K562 (cell line): ENCODE data around the gene TMEM200B. TPM values are rescaled to one million over a fixed set of nuclear protein-coding genes. Genes with fewer than 3 reads are reported as not detected.

ENCODE experiments used
- CBX2 ChIP-seq: fragments of 200-600 bp; sonication (generic); IDR thresholded peaks from one replicate; pipeline ENCODE4 v1.6.1; 2012; ENCODE audit warnings: mild to moderate bottlenecking, low read length, inconsistent platforms; ENCODE audit not compliant: insufficient read depth, poor library complexity, severe bottlenecking
- DMBX1 ChIP-seq: fragments of 250-450 bp; sonication (Bioruptor Pico); IDR thresholded peaks from 2 replicates; pipeline ENCODE4 v1.8.0; 2022; ENCODE audit warnings: inconsistent platforms, mild to moderate bottlenecking, moderate library complexity, borderline replicate concordance
- EP400 ChIP-seq: fragments of 450-650 bp; IDR thresholded peaks from 2 replicates; pipeline ENCODE4 v1.6.1; 2017; ENCODE audit warnings: antibody characterized with exemption, mild to moderate bottlenecking, moderate library complexity
- ERF ChIP-seq: fragments of 450-650 bp; formaldehyde crosslinking; IDR thresholded peaks from 2 replicates; pipeline ENCODE4 v1.4.0; 2020; ENCODE audit warnings: mild to moderate bottlenecking, mixed read lengths
- IFI16 ChIP-seq: fragments of 250-450 bp; sonication (Bioruptor Pico); IDR thresholded peaks from 2 replicates; pipeline ENCODE4 v2.1.2; 2022; ENCODE audit warnings: mild to moderate bottlenecking, inconsistent platforms
- RBM15 ChIP-seq: fragments of 200-400 bp; formaldehyde crosslinking; IDR thresholded peaks from 2 replicates; pipeline ENCODE4 v1.6.1; 2018; ENCODE audit warnings: mild to moderate bottlenecking, low read length, moderate library complexity; ENCODE audit not compliant: insufficient read depth
- SRSF3 ChIP-seq: fragments of 200-400 bp; formaldehyde crosslinking; IDR thresholded peaks from 2 replicates; pipeline ENCODE4 v1.6.1; 2016; ENCODE audit warnings: mild to moderate bottlenecking, low read length, moderate library complexity; ENCODE audit not compliant: insufficient read depth
- TAF1 ChIP-seq: IDR thresholded peaks from 2 replicates; pipeline ENCODE4 v1.6.1; 2011; ENCODE audit warnings: mild to moderate bottlenecking, low read length, moderate library complexity; ENCODE audit not compliant: insufficient read depth, control insufficient read depth, severe bottlenecking; ENCODE audit errors: extremely low read depth
- TCFL5 ChIP-seq: fragments of 250-450 bp; sonication (Bioruptor Pico); conservative IDR thresholded peaks from 2 replicates; pipeline ENCODE4 v1.6.1; 2021; ENCODE audit warnings: mild to moderate bottlenecking, moderate library complexity, matching md5 sums
- TOE1 ChIP-seq, 2 experiments: fragments of 450-650 bp in 1 of 2; sonication (generic) in 1 of 2; formaldehyde crosslinking in 1 of 2; IDR thresholded peaks; 2 replicates each; pipeline versions ENCODE4 v1.7.1 to v1.8.0; 2016 to 2022; ENCODE audit warnings: borderline replicate concordance in 2 of 2, mild to moderate bottlenecking in 2 of 2, antibody characterized with exemption in 1 of 2, inconsistent platforms in 1 of 2, low read depth in 1 of 2, missing genetic modification reagents in 1 of 2, moderate library complexity in 1 of 2
- TRIM28 ChIP-seq: fragments of 450-650 bp; IDR thresholded peaks from 2 replicates; pipeline ENCODE4 v1.6.1; 2017
- U2AF2 ChIP-seq: fragments of 200-400 bp; formaldehyde crosslinking; optimal IDR thresholded peaks from 2 replicates; pipeline ENCODE3; 2017; ENCODE audit warnings: low read depth, mild to moderate bottlenecking, low read length
- ZNF134 ChIP-seq: fragments of 250-450 bp; sonication (Bioruptor Pico); conservative IDR thresholded peaks from 2 replicates; pipeline ENCODE4 v1.4.0; 2020
- ZNF232 ChIP-seq: sonication (generic); formaldehyde crosslinking; IDR thresholded peaks from 2 replicates; pipeline ENCODE4 v1.8.0; 2022; ENCODE audit warnings: mild to moderate bottlenecking, missing genetic modification reagents
- ZNF589 ChIP-seq: fragments of 200-800 bp; sonication (Bioruptor generic); IDR thresholded peaks from 2 replicates; pipeline ENCODE4 v1.6.1; 2016; ENCODE audit warnings: low read depth, missing genetic modification characterization, missing compliant biosample characterization
- polyA plus RNA-seq, 8 experiments: library from polyadenylated mRNA; depleted of rRNA in 4 of 8; stranded (reverse) in 5 of 8; unstranded in 3 of 8; fragments of >200 nt; fragmentation: Nextera tagmentation in 2 of 8; fragmentation: Illumina TruSeq in 1 of 8; extraction: Ambion mirVana in 2 of 8; extraction: Trizol in 1 of 8; gene quantifications; 2 replicates each; pipeline versions ENCODE4 v1.2.1 to v1.2.3, GENCODE V29; 2011 to 2014; ENCODE audit warnings: inconsistent platforms in 1 of 8, missing spikeins in 1 of 8
- total RNA-seq, 7 experiments: library from RNA; depleted of rRNA in 6 of 7; stranded (reverse); fragments of >200 nt in 6 of 7; fragmentation: Illumina TruSeq in 2 of 7; extraction: Trizol in 2 of 7; gene quantifications; 2 replicates each; pipeline versions ENCODE4 v1.2.1 to v1.2.3, GENCODE V29; 2011 to 2021; ENCODE audit warnings: low replicate concordance in 1 of 7
- TF ChIP-seq, protein P1 (sequence below): fragments of 250-450 bp; sonication (Bioruptor Pico); IDR thresholded peaks from 2 replicates; pipeline ENCODE4 v1.4.0; 2020
- TF ChIP-seq, protein P2 (sequence below): fragments of 250-450 bp; sonication (Bioruptor Pico); IDR thresholded peaks from 2 replicates; pipeline ENCODE4 v1.8.0; 2021; ENCODE audit warnings: moderate library complexity, mild to moderate bottlenecking, inconsistent platforms
- TF ChIP-seq, protein P3 (sequence below): sonication (generic); formaldehyde crosslinking; IDR thresholded peaks from 2 replicates; pipeline ENCODE4 v1.9.0; 2022; ENCODE audit warnings: mild to moderate bottlenecking, missing genetic modification reagents
- TF ChIP-seq, protein P4 (sequence below), 2 experiments: IDR thresholded peaks; 2 replicates each; pipeline ENCODE4 v1.6.1; 2012; ENCODE audit warnings: improper control_type of control experiment in 2 of 2, low read depth in 2 of 2, low read length in 2 of 2, borderline replicate concordance in 1 of 2

Gene TMEM200B
- total and polyA plus RNA-seq, 9 of the 15 experiments (the other 6 are each of a cell fraction or from before 2014, with no cell fraction given) = 0.04 to 0.35 (median 0.10) TPM; not detected in 1

DNA sequence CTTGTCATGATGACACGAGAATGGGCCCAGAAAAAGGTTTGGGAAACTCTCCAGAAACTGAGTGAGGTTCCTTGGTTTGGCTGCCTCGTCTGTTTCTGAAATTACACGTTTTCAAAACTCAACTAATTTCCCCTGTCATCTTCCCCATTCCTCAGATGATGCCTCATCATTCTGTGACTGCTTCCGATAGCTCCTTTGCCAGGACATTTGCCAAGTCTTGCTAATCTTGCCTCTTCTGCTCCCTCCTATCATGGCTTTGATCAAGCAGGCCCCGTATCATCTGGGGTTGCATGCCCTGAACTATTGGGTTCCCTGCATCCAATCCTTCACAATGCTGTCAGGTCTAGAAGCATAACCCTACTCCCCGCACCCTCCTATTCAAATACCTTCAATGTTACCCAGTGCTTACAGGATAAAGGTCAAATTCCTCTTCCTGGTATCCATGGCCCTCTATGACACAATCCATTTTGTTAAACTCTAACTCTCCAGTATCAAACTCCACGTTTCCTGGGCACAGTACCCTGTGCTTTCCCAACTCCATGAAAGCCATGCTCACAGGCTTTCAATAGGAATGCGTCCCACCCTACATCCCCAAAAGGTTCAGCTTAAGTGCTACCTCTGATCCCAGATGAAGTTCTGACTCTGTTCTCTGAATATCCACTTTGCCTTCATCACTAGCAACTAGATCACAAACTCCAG, 22.2 kb upstream of the TMEM200B start (continued):
- TF ChIP-seq, protein P1, sequence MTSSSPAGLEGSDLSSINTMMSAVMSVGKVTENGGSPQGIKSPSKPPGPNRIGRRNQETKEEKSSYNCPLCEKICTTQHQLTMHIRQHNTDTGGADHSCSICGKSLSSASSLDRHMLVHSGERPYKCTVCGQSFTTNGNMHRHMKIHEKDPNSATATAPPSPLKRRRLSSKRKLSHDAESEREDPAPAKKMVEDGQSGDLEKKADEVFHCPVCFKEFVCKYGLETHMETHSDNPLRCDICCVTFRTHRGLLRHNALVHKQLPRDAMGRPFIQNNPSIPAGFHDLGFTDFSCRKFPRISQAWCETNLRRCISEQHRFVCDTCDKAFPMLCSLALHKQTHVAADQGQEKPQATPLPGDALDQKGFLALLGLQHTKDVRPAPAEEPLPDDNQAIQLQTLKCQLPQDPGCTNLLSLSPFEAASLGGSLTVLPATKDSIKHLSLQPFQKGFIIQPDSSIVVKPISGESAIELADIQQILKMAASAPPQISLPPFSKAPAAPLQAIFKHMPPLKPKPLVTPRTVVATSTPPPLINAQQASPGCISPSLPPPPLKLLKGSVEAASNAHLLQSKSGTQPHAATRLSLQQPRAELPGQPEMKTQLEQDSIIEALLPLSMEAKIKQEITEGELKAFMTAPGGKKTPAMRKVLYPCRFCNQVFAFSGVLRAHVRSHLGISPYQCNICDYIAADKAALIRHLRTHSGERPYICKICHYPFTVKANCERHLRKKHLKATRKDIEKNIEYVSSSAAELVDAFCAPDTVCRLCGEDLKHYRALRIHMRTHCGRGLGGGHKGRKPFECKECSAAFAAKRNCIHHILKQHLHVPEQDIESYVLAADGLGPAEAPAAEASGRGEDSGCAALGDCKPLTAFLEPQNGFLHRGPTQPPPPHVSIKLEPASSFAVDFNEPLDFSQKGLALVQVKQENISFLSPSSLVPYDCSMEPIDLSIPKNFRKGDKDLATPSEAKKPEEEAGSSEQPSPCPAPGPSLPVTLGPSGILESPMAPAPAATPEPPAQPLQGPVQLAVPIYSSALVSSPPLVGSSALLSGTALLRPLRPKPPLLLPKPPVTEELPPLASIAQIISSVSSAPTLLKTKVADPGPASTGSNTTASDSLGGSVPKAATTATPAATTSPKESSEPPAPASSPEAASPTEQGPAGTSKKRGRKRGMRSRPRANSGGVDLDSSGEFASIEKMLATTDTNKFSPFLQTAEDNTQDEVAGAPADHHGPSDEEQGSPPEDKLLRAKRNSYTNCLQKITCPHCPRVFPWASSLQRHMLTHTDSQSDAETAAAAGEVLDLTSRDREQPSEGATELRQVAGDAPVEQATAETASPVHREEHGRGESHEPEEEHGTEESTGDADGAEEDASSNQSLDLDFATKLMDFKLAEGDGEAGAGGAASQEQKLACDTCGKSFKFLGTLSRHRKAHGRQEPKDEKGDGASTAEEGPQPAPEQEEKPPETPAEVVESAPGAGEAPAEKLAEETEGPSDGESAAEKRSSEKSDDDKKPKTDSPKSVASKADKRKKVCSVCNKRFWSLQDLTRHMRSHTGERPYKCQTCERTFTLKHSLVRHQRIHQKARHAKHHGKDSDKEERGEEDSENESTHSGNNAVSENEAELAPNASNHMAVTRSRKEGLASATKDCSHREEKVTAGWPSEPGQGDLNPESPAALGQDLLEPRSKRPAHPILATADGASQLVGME (CRISPR knock-in tag) = no peak
- TF ChIP-seq ZNF232 (CRISPR knock-in tag) (no peak), TCFL5 (CRISPR knock-in tag) (no peak), RBM15 (no peak), EP400 (no peak), TAF1 (no peak), SRSF3 (no peak), ERF (CRISPR knock-in tag) (0 out of 2 replicates have a peak, but pooled peaks have one; percentile 88), ZNF134 (no peak), TOE1 (IDR thresholded peaks at IDR 0.05; ENCODE audit: borderline replicate concordance) (no peak), TOE1 (CRISPR knock-in tag; IDR thresholded peaks at IDR 0.05; ENCODE audit: borderline replicate concordance, low read depth) (no peak), U2AF2 (no peak), ZNF589 (CRISPR knock-in tag) (no peak), CBX2 (no peak), DMBX1 (CRISPR knock-in tag) (no peak), TRIM28 (no peak), IFI16 (CRISPR knock-in tag) (no peak)
- TF ChIP-seq, protein P2, sequence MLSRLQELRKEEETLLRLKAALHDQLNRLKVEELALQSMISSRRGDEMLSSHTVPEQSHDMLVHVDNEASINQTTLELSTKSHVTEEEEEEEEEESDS (CRISPR knock-in tag) = no peak
- TF ChIP-seq, protein P3, sequence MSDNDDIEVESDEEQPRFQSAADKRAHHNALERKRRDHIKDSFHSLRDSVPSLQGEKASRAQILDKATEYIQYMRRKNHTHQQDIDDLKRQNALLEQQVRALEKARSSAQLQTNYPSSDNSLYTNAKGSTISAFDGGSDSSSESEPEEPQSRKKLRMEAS (CRISPR knock-in tag) = no peak
- TF ChIP-seq, protein P4, sequence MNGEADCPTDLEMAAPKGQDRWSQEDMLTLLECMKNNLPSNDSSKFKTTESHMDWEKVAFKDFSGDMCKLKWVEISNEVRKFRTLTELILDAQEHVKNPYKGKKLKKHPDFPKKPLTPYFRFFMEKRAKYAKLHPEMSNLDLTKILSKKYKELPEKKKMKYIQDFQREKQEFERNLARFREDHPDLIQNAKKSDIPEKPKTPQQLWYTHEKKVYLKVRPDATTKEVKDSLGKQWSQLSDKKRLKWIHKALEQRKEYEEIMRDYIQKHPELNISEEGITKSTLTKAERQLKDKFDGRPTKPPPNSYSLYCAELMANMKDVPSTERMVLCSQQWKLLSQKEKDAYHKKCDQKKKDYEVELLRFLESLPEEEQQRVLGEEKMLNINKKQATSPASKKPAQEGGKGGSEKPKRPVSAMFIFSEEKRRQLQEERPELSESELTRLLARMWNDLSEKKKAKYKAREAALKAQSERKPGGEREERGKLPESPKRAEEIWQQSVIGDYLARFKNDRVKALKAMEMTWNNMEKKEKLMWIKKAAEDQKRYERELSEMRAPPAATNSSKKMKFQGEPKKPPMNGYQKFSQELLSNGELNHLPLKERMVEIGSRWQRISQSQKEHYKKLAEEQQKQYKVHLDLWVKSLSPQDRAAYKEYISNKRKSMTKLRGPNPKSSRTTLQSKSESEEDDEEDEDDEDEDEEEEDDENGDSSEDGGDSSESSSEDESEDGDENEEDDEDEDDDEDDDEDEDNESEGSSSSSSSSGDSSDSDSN (IDR thresholded peaks at IDR 0.05; ENCODE audit: borderline replicate concordance in 1 of 2, low read depth in 2 of 2, low read length in 2 of 2) = no peak
